Activated T-cell treated with anti-CD3 and anti-CD28 coated beads, Interleukin-2, amount 50 U/mL, for 1 hour (primary cell): ENCODE results near the gene WDR64.

Experiments
- DNase-seq: peaks from one replicate; pipeline ENCODE4 v3.0.0-alpha.2; 2020

Gene WDR64

DNA sequence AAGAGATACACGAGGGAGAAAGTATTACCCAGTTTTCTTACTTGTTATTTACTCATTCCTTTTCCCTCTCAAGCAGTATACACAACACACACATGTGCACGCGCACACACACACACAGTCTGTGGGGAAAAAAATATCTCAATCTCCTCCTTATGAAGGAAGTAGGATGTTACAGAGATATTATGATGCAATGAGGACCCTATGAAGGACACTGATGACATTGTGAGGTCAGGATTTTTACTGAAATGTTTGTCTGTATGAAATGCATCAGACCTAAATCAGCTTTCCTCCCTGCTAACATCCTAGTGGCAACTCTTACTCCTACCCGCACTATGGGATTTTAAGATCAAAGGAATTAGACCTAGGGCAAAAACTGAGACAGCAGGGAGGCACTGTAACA is at the start of gene WDR64:
TSS of gene WDR64 (plus strand) at position 270 of the 400 bp plus-strand sequence. CDS start 204 bp downstream, outside the sequence.
- DNase-seq, result no peak

- DNase-seq, result no peak
Observed at GRCh38 chr1:241603731-241604245, 48.3 kb upstream of the WDR64 start.

GRCh38 chr1:241605146-241605805 is 46.8 kb upstream of the WDR64 start:
- no peak for DNase-seq

GRCh38 chr1:241606544-241606943 is 45.5 kb upstream of the WDR64 start:
- DNase-seq, result no peak

DNA sequence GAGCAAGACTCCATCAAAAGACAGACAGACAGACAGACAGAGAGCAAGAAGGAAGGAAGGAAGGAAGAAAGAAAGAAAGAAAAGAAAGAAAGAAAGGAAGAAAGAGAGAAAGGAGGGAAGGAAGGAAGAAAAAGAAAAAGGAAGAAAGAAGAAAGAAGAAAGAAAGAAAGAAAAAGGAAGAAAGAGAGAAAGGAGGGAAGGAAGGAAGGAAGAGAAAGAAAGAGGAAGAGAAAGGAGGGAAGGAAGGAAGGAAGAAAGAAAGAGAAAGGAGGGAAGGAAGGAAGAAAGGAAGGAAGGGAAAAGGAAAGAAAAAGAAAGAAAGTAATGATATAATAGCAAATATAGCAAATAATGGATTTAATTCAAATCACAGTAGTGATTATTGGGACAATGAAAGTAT is 44.6 kb upstream of the WDR64 start:
- DNase-seq, result no peak

DNA sequence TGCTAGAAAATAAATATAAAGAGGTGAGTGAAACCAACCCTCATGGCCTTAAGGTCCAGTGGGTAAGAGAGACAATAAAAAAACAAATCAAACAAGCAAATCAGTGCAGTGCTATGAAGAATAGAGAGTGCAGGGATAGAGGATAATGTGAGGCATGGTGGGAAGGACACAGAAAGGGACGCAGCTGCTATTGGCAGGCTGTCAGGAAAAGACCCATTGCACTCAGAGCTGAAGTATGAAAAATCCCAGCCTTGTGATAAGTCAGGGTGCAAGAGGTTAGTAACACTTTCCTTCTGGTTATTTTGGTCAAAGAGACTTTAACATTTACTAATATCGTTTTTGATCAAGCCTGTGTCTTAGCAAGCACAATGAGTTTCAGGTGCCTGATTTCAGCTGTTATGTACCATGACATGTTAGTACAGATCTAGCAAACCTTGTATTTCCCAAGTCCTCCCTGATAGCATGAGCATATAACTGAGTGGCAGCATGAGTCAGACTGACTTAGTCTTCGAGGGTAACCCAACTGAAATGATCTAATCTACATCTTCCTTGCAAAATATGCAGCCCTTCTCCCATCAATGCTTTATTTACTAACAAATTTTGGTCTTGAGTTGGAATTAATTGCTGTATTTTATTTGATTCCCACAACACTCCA is 43.6 kb upstream of the WDR64 start:
- no peak for DNase-seq

DNA sequence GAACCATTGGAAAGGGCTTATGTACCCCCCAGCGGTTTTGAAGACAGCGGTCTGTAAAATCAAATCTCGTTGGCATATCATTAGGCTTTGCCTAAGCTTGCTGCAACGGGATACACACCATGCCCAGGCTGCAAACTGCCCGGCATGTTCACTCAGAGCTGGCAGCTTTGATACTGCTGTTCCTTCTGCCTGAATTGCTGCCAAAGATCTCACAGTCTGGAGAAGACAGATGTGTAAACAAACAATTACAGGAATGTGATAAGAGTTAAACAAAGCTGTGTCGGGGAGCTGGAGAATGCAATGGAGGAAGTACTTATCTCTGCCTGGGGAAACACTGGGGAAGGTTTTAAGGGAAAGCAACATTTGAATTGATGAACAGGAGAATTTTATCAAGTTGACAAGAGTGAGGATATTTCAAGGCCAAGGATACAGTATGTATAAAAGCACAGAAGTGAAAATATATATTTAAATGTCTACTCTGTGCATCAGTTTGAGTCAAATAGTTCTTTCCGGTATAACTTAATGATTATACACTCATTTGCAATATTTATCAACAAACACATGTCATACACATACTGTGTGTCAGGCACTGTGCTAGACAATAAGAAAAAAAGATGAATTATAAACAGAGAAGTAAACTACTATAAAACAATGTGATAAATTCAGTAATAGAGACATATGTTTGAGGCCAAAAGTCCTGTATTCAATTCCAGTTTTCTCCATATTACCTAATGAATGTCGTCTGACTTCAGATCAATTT is 41.8 kb upstream of the WDR64 start:
- no peak for DNase-seq

DNA sequence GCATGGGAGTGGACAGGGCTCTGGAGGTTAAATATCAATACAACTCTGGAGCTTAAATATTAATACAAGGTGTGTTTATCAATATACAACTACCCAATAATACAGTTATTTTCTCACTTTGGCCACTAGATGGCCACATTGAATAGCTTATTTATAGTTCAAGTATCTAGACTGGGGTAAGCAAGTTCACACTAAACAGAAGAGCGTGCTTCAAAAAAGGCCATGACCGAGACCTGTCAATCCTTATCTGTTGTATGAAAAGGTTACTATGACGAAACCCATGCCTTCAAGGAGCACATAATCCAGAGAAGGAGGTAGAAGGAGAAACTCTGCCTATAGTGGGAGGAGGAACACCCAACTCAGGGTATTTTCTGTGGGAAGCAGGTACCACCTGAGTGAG is 41.0 kb upstream of the WDR64 start:
- DNase-seq, result no peak

DNA sequence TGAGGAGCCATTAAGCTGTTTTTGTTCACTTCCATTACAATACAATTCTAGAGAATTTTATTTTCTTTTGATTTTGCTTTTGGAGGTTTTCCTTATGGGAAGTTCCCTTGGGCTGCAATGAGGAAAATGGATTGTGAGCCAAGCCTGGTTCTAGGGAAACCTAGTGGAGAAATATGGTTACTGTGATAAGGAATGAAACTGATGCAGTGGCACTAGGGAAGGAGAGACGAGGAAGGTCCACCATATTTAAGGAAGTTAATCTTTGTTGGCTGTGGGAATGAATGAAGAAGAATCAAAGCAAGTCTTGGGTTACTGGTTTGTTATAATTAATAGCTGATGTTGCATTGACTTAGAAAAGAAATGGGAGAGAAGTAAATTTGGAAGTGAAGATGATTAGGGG is 40.3 kb upstream of the WDR64 start:
- DNase-seq, result no peak

DNA sequence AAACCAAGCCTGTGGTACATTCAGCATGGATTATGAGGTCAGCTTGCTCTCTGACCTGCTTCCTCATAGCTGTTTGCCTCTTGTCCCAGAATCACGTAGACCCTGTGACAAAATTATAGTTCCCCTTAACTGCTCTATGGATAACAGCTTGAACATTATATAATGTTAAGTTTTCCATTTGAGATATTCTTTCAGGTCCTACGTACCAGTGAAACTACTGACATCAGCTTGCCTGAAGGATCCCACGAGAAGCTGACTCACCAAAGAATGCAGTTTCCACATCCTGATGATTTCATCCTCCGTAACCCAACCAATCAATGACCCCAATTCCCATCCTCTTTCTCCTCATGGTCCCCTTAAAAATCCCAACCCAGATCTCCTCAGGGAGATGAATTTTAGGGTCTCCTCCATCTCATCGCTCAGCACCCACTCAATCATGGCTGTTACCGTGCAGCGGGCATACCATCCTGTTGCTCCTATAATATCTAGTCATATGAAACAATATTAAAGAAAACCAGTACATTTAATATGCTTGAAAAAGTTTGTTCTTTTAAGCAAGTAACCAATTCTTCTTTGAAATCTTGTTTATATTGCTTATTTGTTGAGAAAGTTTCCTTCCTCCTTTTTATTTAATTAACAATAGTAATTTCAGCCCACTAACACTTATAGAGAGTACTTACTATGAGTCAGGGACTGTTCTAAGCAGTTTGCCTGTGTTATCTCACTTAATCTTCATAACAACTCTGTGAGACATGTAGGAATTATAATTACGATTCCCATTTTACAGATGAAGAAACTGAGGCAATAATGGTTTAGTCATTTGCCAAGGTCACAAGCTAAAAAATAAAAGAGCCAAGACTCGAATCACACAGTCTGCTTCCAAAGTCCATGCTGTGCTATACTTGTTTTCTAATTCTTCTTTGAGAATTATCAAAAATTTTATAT is 39.3 kb upstream of the WDR64 start:
- DNase-seq, result no peak

GRCh38 chr1:241614144-241614543 is 37.9 kb upstream of the WDR64 start:
- DNase-seq, result no peak

DNA sequence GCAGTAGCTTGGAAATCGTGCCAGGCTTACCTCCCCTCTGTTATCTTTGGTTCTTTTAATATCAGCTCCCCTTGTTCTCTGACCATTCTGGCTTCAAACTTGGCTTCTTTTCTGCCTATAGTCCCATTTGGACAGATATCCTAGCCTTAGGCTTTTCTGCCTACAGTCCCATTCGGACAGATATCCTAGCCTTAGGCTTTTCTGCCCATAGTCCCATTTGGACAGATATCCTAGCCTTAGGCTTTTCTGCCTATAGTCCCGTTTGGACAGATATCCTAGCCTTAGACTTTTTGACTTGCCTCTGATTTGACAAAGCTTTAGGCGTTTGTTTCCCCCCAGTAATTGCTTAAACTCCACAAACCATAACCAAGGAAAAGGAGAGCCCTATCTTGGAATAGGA is 37.5 kb upstream of the WDR64 start:
- DNase-seq, result no peak

DNA sequence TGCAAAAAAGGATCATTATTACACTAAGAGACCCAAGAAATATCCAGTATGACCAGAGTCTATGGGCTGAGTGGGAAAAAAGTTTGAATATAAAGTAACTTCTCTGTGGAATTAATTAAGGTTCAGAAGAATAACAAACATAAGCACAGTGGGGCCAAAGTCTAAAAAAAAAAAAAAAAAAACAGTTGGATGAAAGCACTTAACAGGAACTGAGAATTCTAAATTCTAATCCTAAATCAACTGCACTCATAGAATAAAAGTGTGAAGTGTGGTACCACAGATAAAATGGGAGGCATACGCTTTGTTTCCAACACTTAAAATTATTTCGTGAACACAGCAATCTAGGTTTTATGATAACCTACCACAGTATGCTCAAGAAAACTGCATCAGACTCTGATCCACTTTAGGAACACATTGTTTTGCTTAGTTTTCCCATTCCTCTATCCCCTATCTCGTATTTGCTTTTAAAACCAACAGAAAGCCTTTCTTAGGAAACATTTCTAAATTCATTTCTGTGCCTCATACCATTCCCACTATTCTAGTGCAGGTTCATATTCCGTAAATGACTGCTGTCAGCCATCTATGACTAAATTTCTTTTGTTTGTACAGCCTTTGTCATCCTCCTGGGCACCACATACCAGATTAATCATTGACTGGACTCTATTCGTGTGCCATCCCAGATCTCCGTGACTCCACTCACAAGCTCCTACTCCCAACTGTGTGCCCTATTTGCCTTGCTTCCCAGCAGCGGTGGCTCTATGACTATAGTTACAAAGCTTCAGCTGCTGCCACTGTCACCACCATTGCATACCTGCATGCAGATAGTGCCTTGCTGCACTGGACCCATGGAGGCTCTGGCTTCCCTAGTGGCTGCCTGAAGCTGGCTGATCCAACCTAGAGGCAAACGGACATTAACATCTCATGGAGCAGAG is 36.8 kb upstream of the WDR64 start:
- DNase-seq, result no peak

DNA sequence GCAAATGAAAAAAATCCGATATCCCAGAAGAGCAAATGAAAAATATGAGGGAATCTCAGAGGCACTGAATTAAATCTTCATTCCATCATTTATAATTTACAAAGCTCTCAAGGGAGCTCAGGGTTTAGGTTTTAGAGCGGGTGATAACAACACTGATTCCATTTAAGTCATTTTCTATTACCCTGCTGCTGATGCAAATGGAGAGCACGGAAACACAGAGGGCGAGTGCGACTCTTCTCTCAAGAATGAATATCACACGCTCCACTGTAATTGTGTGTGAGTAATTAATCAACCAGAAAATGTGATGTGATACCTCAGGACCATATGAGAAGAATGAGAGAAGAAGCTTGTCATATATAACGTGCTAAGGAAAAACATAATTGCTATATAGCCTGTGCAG is 34.7 kb upstream of the WDR64 start:
- DNase-seq, result no peak

GRCh38 chr1:241622669-241623068 is 29.4 kb upstream of the WDR64 start:
- DNase-seq, result no peak

DNA sequence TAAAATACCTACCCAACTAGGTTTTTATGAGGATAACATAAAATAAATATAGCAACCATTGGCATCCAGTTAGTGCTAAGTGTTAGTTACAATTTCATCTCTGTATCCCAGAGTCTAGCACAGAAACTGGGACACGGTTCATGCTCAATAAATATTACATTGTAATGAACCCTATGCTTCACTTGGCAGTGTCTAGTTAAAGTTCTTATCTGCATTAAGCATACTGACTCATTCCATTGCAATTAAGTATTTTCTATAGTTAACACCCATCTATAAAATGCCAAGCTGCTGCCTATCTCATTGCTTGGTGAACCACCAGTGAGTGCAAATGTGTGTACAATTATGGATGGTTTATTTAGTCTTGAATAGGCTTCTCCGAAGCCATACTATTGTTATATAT is 27.1 kb upstream of the WDR64 start:
- no peak for DNase-seq

- no peak for DNase-seq
Observed at GRCh38 chr1:241627453-241628259, 24.4 kb upstream of the WDR64 start.

- no peak for DNase-seq
Observed at GRCh38 chr1:241630005-241630404, 22.1 kb upstream of the WDR64 start.

GRCh38 chr1:241630476-241630875 is 21.6 kb upstream of the WDR64 start:
- no peak for DNase-seq

- DNase-seq, result no peak
Observed at GRCh38 chr1:241630899-241631298, 21.2 kb upstream of the WDR64 start.

DNA sequence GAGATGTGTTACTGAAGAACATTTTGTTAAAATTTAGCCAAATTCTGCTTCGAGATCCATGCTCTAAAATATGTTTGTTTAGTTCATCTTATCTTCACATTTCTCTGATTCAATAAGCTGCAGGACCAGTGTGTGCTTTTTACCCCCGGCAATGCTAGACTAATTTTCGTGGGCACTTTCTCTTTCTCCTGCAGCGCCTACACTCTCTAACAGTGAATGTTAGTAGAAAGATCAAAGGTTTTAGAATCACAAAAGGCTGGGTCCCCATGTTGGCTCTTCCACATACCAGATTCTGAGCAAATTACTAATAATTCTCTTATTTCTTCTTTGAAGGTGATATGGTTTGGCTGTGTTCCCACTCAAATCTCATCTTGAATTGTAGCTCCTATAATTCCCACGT is 20.4 kb upstream of the WDR64 start:
- no peak for DNase-seq
